ENCODE results near the gene FMO2.
A peak's percentile ranks its signal among the peaks of the same experiment; 100 is the strongest.

Gene FMO2

GRCh38 chr1:171173069-171173468 lies 12.0 kb upstream of the FMO2 start:
- no peak for FAIRE-seq
- DNase-seq (ENCODE audit: low spot score), result no peak

- FAIRE-seq (no peak), DNase-seq (ENCODE audit: low spot score) (no peak)
These were observed 10.4 kb upstream of the FMO2 start for GRCh38 chr1:171174560-171175294.

GRCh38 chr1:171177261-171177660 lies 7.8 kb upstream of the FMO2 start:
- FAIRE-seq, result no peak
- DNase-seq (ENCODE audit: low spot score), result no peak

- FAIRE-seq (no peak), DNase-seq (ENCODE audit: low spot score) (no peak)
These were observed 5.5 kb upstream of the FMO2 start for GRCh38 chr1:171179318-171180227.

- DNase-seq (ENCODE audit: low spot score) (no peak), FAIRE-seq (no peak)
These were observed 4.4 kb upstream of the FMO2 start for GRCh38 chr1:171180670-171181069.

GRCh38 chr1:171188388-171189266 lies 3.5 kb downstream of the FMO2 start:
- DNase-seq (ENCODE audit: low spot score), result peak; percentile 62

GRCh38 chr1:171191992-171192391 lies 6.9 kb downstream of the FMO2 start:
- FAIRE-seq (no peak), DNase-seq (ENCODE audit: low spot score) (no peak)

More at GRCh38 chr1:171188388-171189266, 3.5 kb downstream of the FMO2 start:
- no peak for FAIRE-seq

GRCh38 chr1:171195767-171196166 lies 10.7 kb downstream of the FMO2 start:
- no peak for FAIRE-seq
- DNase-seq (ENCODE audit: low spot score), result no peak

- DNase-seq (ENCODE audit: low spot score), result no peak
- FAIRE-seq, result no peak
These were observed 11.3 kb downstream of the FMO2 start for GRCh38 chr1:171196351-171196750.

GRCh38 chr1:171198081-171198480 lies 13.0 kb downstream of the FMO2 start:
- DNase-seq (ENCODE audit: low spot score), result no peak
- FAIRE-seq, result no peak

- FAIRE-seq, result no peak
- no peak for DNase-seq (ENCODE audit: low spot score)
These were observed 19.2 kb downstream of the FMO2 start for GRCh38 chr1:171204296-171204695.

- FAIRE-seq (no peak), DNase-seq (ENCODE audit: low spot score) (no peak)
These were observed 21.3 kb downstream of the FMO2 start for GRCh38 chr1:171206204-171206977.

- DNase-seq (ENCODE audit: low spot score), result no peak
- no peak for FAIRE-seq
These were observed 21.9 kb downstream of the FMO2 start for GRCh38 chr1:171206978-171207355.

- DNase-seq (ENCODE audit: low spot score) (no peak), FAIRE-seq (no peak)
These were observed 22.3 kb downstream of the FMO2 start for GRCh38 chr1:171207377-171207776.

GRCh38 chr1:171210355-171210754 lies 25.3 kb downstream of the FMO2 start:
- DNase-seq (ENCODE audit: low spot score) (no peak), FAIRE-seq (no peak)

- FAIRE-seq, result no peak
These were observed 27.7 kb downstream of the FMO2 start for GRCh38 chr1:171212607-171213351.

GRCh38 chr1:171213559-171214454 lies 28.7 kb downstream of the FMO2 start:
- FAIRE-seq (no peak), DNase-seq (ENCODE audit: low spot score) (no peak)

More at GRCh38 chr1:171212607-171213351, 27.7 kb downstream of the FMO2 start:
- no peak for DNase-seq (ENCODE audit: low spot score)

- no peak for DNase-seq (ENCODE audit: low spot score)
- no peak for FAIRE-seq
These were observed 32.8 kb downstream of the FMO2 start for GRCh38 chr1:171217658-171218443.
